CD4-positive, alpha-beta T cell treated with Interleukin-4 for 4 hours (primary cell): ENCODE measurements around the gene ZNF641.

Source experiments
- DNase-seq: peaks from one replicate; pipeline ENCODE4 v3.0.0-alpha.2; 2020

ZNF641 gene

GRCh38 chr12:48350249-48351021, at the start of gene ZNF641:
Gene ZNF641 (minus strand): TSS chr12:48350919. CDS start chr12:48348090, 2,829 bp downstream.
- DNase-seq: peak; percentile 82

DNA sequence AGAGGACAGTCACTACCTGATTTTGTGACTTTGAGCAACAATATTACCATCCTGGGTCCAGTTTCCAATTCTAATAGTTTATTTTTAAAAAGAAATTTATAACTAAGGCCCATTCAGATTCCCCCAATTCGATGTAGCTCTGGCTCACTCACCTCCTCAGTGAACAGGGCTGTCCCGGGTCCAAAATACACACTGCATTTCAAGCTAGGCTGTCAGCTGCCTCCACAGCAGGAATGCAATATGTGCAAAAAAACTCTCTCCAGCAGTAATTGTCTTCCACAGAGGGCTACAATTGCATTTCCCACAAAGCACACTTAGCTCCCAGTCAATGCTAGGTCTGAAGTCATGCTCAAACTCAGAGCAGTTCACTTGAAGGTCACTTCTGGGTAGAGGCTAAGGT, 39.3 kb upstream of the ZNF641 start:
- DNase-seq: no peak

DNA sequence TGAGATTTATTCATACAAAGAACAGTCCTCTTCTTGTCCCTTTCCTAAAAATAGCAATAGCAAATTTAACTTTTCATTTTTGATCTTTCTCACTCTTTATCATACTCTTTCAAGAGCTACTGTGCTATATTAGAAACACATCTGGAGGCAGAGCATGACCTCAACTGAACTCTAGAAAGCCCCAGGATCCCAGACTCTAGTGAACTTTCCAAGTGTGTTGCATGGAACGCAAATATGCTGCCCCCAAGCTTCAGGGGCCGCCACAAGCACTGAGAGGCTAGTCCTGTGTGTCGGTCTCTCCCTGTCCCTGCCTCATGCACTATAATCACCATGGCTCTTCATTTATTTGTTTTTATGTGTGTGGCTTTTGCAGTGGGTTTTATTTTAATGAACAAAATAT, 38.7 kb upstream of the ZNF641 start:
- DNase-seq: no peak

DNA sequence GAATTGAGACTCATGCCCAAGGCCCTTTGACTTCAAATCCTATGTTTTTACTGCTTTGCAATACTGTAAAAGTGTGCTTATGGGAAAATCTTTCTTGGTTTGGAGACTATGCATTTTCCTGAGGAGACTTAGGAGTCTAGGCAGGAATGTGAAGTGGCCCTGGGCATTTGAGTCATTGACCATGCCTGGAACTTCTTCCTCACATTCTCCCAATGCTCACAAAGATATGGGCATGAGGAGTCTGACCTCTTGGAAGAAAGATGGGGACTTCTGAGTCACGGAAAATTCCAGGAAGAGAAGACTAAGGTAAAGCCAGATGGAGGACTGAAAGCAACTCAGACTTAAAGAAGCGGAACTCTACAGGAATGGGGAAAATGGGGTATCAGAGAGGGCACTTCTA, 38.2 kb upstream of the ZNF641 start:
- no peak for DNase-seq

DNA sequence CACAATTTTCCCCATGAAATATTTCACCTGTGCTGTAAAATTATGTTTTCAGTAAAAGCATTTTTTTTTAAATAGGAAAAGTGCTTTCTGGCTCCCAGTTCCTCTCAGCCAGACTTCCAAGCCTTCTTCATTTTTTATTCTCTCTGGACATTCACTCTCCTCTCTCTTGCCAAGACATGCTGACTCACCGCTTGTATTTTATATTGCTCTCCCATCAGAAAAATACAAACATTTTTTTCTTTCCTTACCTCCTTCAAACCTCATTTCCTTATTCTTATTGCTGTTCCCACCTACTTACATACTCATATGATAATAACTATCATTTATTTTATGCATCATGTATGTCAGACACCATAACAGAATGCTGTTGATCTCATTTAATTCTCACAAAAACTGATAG, 37.7 kb upstream of the ZNF641 start:
- no peak for DNase-seq

DNA sequence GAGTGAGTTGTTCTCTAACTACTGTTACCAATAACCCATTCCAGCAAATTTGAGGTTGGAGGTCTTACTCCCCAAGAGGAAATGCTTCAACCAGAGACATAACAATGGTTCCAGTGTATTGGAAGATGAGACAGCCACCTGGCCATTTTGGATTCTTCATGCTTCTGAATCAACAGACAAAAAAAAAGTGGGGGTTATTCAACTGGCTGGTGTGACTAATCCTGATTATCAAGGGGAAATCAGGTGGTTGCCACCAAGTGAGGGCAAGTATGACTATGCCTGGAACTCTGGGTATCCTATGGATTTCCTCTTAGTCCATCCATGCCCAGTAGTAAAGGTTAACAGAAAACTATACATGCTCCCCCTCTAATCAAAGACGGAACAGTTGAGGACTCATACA, 29.9 kb upstream of the ZNF641 start:
- no peak for DNase-seq

- DNase-seq: no peak
Measured at GRCh38 chr12:48379794-48380193, 29.1 kb upstream of the ZNF641 start.

DNA sequence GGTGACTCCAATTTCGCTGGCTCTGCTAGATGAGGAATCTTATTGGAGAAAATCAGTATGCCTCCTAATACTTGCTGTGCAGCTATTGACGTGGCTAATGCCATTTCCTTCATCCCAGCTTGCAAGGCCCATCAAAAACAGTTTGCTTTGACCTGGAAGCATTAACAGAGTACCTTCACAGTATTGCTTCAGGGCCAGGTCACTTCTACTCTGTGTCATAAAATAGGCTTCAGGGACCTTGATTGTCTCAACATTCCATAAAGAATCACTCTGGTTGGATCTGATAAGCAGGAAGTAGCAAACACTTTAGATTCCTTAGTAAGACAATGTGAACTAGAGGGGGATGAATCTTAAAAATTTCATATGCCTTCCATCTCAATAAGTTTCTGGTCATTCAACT, 26.9 kb upstream of the ZNF641 start:
- no peak for DNase-seq

GRCh38 chr12:48374164-48374563, 23.4 kb upstream of the ZNF641 start:
- DNase-seq: no peak

DNA sequence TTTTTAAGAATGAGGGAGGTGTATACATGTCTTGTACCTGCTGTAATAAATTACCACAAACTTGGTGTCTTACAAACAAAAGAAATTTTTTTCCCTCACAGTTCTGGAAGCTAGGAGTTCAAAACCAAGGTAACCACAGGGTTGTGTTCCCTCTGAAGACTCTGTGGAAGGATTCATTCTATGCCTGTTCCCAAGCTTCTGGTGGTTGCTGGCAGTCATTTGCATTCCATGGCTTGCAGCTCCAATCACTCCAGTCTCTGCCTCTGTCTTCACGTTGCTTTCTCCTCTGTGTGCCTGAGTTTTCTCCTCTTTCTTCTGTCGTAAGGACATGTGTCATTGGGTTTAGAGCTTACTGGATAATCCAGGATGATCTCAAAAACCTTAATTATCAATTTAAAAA, 15.4 kb upstream of the ZNF641 start:
- DNase-seq: no peak

GRCh38 chr12:48361664-48362339, 11.1 kb upstream of the ZNF641 start:
- DNase-seq: no peak

DNA sequence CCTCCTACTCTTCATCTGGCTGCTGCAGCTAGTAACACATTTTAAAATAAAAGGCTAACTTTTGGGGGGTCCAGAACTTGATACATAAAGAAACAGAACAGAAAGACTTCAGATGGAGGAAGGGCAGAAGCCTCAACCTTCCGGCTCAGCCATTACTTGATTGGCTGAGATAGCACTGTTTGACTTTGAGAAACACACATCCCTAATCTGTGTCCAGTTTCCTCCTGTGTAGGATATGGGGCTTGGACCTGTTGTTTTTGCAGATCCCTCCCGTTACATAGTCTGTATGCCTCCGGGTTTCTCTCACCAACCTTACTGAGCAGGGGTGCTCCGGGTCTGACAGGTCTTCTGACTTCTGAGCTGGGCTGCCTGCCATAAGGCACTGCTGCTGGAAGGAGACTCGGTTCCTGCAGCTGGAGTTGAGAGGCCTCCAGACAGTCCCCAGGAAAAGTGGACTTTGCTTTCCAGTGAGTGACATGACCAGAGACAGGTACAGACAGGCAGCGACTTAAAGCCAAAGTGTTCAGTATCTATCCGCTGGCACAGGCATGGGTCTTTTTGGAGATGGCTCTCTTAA, 8.3 kb upstream of the ZNF641 start:
- DNase-seq: no peak

DNA sequence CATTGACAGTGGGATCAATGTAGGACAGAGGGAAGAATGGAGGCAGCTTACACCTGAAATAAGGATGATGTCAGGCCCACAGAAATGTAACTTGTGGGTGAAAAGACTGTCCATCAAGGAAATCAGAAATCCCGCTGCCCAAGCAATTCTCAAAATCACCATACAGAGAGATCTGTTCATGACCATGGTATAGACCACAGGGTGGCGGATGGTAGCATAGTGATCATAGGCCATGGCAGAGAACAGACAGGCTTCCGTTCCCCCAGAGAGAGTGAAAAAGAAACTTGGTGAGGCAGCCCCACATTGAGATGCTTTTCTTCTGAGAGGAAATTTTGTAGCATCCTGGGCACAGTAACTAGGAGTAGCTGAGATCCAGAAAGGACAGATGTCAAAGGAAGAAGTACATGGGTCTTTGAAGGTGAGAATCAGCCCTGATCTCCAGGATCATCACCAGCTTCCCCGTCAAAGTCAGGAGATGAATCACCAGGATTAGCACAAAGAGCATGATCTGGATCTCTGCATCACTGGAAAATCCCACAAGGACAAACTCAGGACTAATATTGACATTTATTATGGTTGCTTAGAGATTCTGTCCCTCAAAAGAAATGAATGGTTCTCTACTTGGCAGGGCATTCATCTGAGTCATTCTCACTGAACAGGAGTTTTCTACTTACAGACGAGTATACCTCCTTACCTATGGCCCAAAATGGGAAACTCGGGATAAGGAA, 5.5 kb upstream of the ZNF641 start:
- DNase-seq: no peak

GRCh38 chr12:48352157-48352760, 1.5 kb upstream of the ZNF641 start:
- DNase-seq: no peak

DNA sequence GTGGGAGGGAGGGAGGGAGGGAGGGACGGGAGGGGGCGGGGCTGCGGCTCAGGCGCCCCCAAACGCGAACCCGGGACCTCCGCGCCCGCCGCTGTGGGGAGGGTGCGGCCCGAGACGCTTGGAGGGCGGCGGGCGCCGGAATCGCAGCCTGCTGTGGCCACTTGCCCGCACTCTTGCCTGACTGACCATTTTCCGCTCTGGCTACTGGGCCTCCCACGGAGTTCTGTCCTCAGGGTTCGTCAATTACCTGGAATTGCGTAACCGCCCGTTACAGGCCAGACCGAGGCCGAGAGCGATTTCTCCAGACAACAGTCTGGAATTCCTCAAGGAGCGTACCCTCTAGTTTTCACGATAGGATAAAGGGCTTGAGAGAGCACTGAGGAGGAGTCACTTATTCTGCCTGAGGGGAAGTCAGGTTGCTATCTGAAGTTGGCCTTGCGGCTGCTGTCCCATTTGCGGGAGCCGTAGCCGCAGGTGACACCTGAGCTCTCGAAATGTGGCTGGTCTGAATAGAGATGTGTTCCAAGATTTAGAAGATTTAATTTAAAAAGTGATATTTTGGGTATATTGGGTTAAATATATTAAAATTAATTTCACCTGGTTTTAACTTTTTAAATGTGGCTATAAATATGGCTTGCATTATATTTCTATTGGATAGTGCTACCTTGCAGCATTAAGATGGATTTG, 446 bp upstream of the ZNF641 start:
- DNase-seq: no peak

GRCh38 chr12:48349471-48349870, 1.2 kb downstream of the ZNF641 start:
- no peak for DNase-seq

DNA sequence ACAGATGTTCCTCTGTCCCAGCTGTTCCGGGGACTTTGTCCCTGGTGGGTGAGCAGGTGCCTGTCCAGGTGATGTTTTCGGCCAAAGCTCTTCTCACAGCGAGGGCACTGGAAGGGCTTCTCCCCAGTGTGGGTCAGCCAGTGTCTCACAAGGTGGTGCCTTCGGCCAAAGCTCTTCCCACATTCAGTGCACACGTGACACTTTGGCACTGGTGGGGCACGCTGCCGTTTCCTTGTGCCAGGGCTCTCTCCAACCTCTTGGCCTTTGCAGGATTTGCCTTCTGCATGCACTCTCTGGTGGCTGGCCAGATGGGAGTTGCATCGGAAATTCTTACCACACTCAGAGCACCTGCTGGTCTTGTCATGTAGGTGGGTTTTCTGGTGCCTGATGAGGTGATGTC, 7.7 kb downstream of the ZNF641 start:
- no peak for DNase-seq

DNA sequence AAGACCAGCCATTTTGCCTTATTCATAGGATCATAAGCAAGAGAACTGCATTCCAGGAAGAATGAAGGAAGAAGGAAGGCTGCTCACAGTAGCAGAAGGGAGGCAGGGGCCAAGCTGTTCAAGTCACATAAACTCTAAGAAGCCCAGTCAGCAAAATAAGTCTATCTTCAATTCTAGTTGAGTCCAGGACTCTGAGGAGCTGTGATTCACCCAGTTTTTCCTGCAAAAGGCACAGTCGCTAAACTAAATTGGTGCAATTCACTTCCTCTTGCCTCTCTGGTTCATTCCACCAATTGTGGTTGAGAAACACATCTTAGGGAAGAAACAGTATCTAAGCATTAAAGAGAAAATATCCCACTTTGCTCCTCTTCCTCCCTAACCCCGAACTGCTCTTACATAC, 9.8 kb downstream of the ZNF641 start:
- DNase-seq: no peak

GRCh38 chr12:48339442-48340117, 11.1 kb downstream of the ZNF641 start:
- DNase-seq: no peak

DNA sequence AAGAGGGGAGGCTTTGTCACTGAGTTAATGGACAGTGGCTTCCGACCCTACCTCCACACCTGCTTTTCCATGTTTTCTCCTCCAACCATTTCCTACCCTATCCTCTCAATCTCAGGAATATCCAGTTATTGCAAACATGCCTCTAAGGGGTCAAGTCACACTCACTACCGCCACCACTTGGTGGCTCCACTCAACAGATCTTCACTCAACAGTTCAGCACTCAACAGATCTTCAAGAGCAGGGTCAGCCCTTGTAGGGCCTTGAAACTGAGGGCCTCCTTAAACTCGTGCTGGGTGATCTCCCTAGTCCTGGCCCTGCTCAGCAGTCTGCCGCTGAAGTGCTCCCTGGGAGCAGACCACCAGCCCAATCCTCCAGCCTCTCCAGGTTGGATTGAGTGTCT, 14.2 kb downstream of the ZNF641 start:
- DNase-seq: no peak

DNA sequence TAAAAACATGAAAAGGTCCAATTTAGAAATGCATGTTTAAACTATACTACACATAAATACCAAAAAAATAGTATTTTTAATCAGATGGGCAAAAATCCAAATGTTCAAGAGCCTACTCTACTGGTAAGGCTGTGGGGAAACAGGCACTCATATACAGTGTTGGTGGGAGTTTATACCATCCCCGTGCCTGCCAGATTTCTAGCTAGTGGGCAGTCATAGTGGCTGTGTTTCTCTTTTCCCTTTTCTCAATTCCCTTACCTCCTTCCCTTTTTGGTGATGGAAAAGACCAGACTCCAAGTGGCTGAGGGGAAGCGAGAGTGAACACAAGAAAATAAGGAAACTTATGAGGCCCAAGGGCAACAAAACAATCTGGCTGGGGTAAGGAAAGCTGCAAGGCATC, 14.7 kb downstream of the ZNF641 start:
- DNase-seq: no peak

- no peak for DNase-seq
Measured at GRCh38 chr12:48334808-48335207, 15.9 kb downstream of the ZNF641 start.
